GM18873 (cell line): ENCODE data around the gene ARMC3.
"Not testable (repeated sequence)": the region's sequence is repeated elsewhere in the genome, so short reads cannot be mapped to it uniquely, and the experiment has no call there.

Experiments
- ATAC-seq: cut with Tn5 transposase; IDR thresholded peaks from one replicate; pipeline ENCODE4 v1.9.1; 2021; ENCODE audit warnings: mild to moderate bottlenecking, moderate library complexity, moderate number of reproducible peaks; ENCODE audit not compliant: unreplicated experiment, low FRiP score

Gene ARMC3

DNA sequence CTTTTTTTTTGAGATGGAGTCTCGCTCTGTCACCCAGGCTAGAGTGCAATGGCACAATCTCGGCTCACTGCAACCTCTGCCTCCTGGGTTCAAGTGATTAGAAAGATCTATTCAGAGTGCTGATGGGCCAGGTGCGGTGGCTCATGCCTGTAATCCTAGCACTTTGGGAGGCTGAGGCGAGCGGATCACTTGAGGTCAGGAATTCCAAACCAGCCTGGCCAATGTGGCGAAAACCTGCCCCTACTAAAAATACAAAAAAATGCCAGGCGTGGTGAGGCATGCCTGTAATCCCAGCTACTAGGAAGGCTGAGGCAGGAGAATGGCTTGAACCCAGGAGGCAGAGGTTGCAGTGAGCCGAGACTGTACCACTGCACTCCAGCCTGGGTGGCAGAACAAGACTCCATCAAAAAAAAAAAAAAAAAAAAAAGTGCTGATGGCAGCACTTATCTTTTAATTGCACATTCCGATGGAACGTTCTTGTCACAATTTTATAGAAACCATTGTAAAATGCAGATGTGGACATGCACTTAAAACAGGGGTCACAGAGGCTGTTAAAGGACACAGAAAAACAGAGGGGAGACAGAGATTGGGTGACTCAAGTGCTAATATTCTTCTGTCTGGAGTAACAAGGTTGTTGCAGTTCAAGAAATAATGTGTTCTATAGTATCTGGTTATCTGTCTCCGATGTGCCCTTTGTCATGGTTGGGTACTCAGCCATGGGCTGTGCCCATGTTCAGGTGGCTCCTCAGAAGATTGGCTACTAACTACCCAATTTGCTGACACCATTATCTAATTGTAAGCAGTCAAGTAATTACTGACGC, 142.4 kb downstream of the ARMC3 start:
- ATAC-seq = peak; percentile 15

DNA sequence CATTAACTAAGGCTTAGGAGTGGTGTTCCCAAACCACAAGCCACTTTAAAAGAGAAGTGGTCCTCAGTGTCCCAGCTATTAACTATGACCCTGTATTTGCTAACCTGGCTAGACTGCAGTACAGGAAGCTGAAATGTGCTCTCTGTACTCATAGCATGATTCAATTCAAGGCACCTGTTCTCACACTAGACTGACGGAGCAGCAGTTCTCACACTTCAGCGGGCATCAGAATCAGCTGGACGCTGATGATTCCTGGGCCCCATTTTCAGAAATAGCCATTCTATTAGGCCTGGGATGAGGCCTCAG, 143.0 kb downstream of the ARMC3 start:
- peak; percentile 67 for ATAC-seq

DNA sequence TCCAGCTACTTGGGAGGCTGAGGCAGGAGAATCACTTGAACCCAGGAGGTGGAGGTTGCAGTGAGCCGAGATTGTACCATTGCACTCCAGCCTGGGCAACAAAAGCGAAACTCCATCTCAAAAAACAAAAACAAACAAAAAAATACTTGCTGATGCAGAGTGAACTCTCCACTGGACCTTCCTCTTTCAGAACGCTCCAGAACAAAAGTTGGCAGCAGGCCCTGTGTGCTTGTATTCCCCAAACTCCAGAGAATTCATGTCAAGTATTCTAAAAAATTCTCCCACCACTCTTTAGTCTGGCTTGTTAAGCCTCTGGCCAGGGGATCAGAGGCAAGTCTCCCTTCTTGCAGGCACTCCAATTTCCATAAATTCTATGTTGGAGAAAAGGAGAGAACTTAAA, 144.7 kb downstream of the ARMC3 start:
- ATAC-seq = not testable (repeated sequence)

DNA sequence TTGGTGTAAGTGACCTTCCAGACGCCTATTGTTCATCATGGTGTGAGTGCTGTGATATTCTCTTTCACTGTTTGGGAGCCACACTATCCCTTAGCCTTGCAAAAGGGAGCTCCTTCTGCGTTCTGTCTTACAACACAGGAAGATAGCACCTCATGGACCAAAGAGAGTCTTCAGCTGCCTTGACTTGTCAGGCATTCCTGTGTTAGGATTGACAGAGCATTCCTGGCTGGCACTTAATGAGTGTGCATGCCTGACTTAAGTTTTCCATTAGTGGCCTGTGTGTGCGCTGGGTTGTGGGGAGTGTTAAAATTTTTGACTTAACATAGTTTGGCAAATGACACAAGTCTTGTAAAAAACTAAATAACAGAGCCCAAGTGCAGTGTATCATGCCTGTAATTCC, 145.7 kb downstream of the ARMC3 start:
- ATAC-seq = no peak

DNA sequence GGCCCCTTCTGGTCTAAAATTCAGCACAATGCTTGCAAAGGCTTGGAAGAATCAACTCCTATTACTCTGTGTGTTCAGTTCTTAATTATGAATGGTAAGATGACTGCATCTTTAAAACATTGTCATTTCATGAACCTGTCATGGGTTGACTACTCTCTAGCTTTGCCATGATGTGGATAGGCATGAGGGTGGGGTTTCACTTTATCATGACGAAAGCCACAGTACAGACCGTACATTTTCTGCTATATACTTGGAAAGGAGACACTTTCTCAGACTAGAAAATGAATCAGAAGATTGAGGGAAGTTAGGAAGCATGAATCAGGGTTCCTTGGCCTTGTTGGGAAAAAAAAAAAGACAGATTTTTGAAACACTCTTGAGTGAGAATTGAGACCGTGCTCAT, 147.8 kb downstream of the ARMC3 start:
- ATAC-seq = no peak

DNA sequence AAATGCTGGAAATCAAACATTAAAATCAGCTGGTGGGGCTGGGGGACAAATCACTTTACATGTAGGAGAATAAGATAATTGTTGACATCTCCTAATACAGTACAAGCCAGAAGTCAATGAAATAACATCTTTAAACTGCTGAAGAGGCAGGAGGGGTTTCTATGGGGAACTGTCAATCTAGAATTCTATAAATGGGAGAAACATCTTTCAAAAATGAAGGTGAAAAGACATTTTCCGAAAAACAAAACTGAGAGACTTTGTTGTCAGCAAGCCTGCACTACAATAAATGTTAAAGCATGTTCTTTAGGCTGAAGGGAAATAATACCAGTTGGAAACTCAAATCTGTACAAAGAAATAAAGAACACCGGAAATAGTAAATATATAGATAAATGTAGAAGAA, 150.3 kb downstream of the ARMC3 start:
- ATAC-seq = no peak

DNA sequence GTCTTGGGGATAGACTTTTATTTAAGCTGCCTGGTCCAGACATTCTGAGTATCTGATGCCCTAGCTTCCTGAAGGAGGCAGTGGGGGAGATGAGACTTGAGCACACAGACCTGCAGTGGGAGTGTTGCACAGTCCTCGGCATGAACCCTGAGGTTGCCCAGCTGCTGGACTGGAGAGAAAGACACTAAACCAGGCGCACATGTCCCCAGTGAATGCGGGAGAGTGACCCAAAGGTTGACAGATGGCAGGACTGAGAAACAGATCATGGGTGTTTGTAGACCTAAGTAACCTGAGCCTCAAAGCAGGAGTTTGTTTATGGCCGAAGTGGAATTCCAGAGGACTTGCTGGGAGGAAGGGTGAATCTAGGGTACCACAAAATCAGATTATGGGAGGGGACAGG, 151.8 kb downstream of the ARMC3 start:
- no peak for ATAC-seq

DNA sequence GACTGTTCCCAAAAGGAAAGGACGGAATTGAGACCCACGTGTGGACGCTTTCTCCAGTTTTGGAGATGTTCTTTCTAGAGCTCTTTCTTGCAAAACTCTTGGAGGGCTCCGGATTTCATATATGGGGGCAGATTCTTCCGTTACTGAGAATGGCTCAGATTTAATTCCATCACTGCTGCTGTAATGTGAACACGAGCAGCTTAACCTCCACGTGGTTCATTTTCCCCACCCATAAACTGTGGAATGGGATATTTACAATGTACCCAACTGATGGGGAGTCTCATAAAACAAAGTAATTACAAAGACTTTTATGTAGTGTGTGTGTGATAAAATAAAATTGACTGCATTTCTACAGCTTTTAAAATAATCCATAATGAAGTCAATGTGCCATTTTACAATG, 152.4 kb downstream of the ARMC3 start:
- no peak for ATAC-seq

DNA sequence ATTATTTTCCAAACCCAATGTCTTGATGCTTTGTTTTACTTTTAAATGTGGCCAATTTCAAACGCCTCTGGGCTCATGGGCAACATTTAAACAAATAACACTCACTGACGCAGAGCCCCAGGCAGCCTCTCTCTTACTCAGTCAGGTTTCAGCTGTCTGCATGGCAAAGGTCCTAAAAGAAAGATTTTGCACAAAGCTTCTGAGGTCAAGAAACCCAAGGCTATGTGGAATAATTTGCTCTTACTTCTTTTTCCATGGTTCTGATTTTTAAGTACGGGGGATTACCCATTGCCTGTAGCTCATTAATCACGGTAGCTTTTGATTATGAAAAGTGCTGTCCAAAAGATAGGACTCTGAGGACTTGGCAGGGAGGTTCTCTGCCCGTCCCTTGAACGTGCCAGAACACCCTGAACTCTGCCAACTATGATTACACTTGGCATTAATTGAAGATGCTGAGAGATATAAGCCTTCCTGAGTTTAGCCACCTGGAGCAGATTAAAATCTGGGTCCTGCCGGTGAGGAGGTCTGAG, 153.4 kb downstream of the ARMC3 start:
- ATAC-seq = no peak

DNA sequence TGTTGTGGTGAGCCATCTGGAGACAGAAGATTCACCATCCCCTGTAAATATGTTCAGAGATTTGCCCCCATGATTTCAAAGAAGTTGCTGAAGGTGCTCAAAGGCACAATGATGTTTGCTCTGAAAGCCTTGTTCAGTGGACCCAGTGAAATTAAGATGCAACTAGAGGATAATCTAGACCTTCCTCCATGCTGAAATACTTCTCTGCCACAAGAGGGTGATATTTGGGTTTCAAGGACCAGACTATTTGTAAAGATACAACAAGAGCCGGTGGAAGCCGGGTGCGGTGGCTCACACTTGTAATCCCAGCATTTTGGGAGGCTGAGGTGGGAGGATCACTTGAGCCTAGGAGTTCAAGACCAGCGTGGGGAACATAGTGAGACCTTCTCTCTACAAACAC, 154.0 kb downstream of the ARMC3 start:
- ATAC-seq = no peak
